GM12865 (cell line): ENCODE results near the gene VTI1A.

Source experiments
- DNase-seq: peaks from one replicate; pipeline ENCODE4 v3.0.0; 2010; ENCODE audit warnings: low read depth
- H3K4me3 ChIP-seq: 2 replicates; pipeline ENCODE4 v1.5.1; 2011; ENCODE audit warnings: mild to moderate bottlenecking, low read depth, low read length, control low read depth
- CTCF ChIP-seq: IDR thresholded peaks from 2 replicates; pipeline ENCODE4 v1.5.1; 2011; ENCODE audit warnings: low read length, control low read depth, low read depth, inconsistent platforms; ENCODE audit not compliant: insufficient read depth; ENCODE audit errors: missing control alignments

Gene VTI1A

GRCh38 chr10:112809736-112810135 is 362.7 kb downstream of the VTI1A start:
- TF ChIP-seq CTCF, result no peak
- H3K4me3 ChIP-seq, result no peak overlapping the region
- DNase-seq, result no peak

GRCh38 chr10:112810711-112811151 is 363.7 kb downstream of the VTI1A start:
- DNase-seq, result no peak
- H3K4me3 ChIP-seq, result no peak overlapping the region
- TF ChIP-seq CTCF, result no peak

GRCh38 chr10:112811741-112812551 is 364.9 kb downstream of the VTI1A start:
- H3K4me3 ChIP-seq, result no peak overlapping the region
- no peak for DNase-seq
- no peak for TF ChIP-seq CTCF

GRCh38 chr10:112812586-112812985 is 365.6 kb downstream of the VTI1A start:
- H3K4me3 ChIP-seq, result no peak overlapping the region
- TF ChIP-seq CTCF, result no peak
- no peak for DNase-seq

GRCh38 chr10:112813866-112814591 is 367.0 kb downstream of the VTI1A start:
- DNase-seq, result no peak
- H3K4me3 ChIP-seq, result no peak overlapping the region
- TF ChIP-seq CTCF, result no peak

- H3K4me3 ChIP-seq, result no peak overlapping the region
- TF ChIP-seq CTCF, result no peak
- no peak for DNase-seq
Observed at GRCh38 chr10:112815269-112816032, 368.4 kb downstream of the VTI1A start.
